Aorta (tissue), 5 donors: ENCODE measurements around the gene CALR. TPM values are rescaled to one million over a fixed set of nuclear protein-coding genes. Genes with fewer than 3 reads are reported as not detected.

Experiments used
- ATAC-seq: fragments of 200-7000 bp; cut with Tn5 transposase; one replicate; pipeline ENCODE4 v1.9.1; 2022; ENCODE audit warnings: moderate library complexity; ENCODE audit not compliant: low FRiP score
- DNase-seq, 2 donors: peaks; one replicate each; pipeline ENCODE4 v3.0.0-alpha.2; 2020
- H3K27ac ChIP-seq, 2 donors: one replicate each; pipeline ENCODE4 v1.5.1; 2013; ENCODE audit warnings: low read length in 2 of 2, mild to moderate bottlenecking in 2 of 2, moderate library complexity in 2 of 2, control low read depth in 1 of 2, inconsistent platforms in 1 of 2, low read depth in 1 of 2
- H3K27me3 ChIP-seq, 2 donors: one replicate each; pipeline ENCODE4 v1.6.1; 2013; ENCODE audit warnings: control low read depth in 1 of 2, low read length in 1 of 2, mild to moderate bottlenecking in 1 of 2, moderate library complexity in 1 of 2; ENCODE audit not compliant: insufficient read depth in 2 of 2, control insufficient read depth in 1 of 2
- H3K36me3 ChIP-seq, 2 donors: one replicate each; pipeline ENCODE4 v1.6.1; 2013; ENCODE audit warnings: control low read depth in 1 of 2, low read length in 1 of 2, mild to moderate bottlenecking in 1 of 2; ENCODE audit not compliant: insufficient read depth in 2 of 2, control insufficient read depth in 1 of 2
- H3K4me1 ChIP-seq, 2 donors: one replicate each; pipeline ENCODE4 v1.6.1; 2013; ENCODE audit warnings: low read length in 2 of 2, control low read depth in 1 of 2, mild to moderate bottlenecking in 1 of 2, moderate library complexity in 1 of 2; ENCODE audit not compliant: insufficient read depth in 2 of 2, control insufficient read depth in 1 of 2
- H3K4me3 ChIP-seq, 2 donors: one replicate each; pipeline ENCODE4 v1.5.1; 2013; ENCODE audit warnings: low read length in 2 of 2, control low read depth in 1 of 2, mild to moderate bottlenecking in 1 of 2
- H3K9me3 ChIP-seq: one replicate; pipeline ENCODE4 v1.6.1; 2013; ENCODE audit warnings: mild to moderate bottlenecking, low read length; ENCODE audit not compliant: control insufficient read depth
- WGBS, 2 donors: extraction: QIAGEN DNeasy Blood & Tissue Kit; methylation state at CpG; one replicate each; pipeline ENCODE4 v1.1.7; 2013; 5-methylcytosine and 5-hydroxymethylcytosine counted together
- intact Hi-C, 2 donors: fragments of 100-400 bp; cut with DNase I; formaldehyde crosslinking; loops; one replicate each; pipeline versions ENCODE4 v1.14.2 to v1.15.0; 2022
- polyA plus RNA-seq, 2 donors: library from polyadenylated mRNA; stranded (reverse); fragments of 200-250 nt; gene quantifications; one replicate each; pipeline ENCODE4 v1.2.3, GENCODE V29; 2013
- total RNA-seq, 2 donors: library from RNA; stranded (reverse); fragmentation: NEBNext Ultra II Directional; extraction: Animal tissue kit (Norgen Biotek cat#: 25700); gene quantifications; one replicate each; pipeline ENCODE4 v1.2.1, GENCODE V29; 2021
- donor health status: healthy with polysubstance abuse.
- donor health status: Bipolar disorder and iron deficiency.
- donor health status: DM: no; HTN: no; CAD: no.
- donor health status: DM: no; HTN: no; CAD: no.
- donor health status: DM: yes; HTN: yes; CAD: no.

Gene CALR
- total and polyA plus RNA-seq, 4 donors: 232 to 778 (median 472) TPM

DNA sequence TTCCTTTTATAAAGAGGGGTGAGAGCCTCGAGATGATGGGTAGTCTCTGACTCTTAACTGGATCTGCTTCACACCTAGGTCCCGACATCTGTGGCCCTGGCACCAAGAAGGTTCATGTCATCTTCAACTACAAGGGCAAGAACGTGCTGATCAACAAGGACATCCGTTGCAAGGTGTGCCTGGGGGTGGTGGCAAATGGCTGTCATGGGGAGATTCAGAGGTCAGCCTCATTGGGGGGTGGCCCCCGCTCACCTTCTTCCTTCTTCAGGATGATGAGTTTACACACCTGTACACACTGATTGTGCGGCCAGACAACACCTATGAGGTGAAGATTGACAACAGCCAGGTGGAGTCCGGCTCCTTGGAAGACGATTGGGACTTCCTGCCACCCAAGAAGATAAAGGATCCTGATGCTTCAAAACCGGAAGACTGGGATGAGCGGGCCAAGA, 1.6 kb downstream of the CALR start:
- Histone ChIP-seq H3K4me3 (no peak overlapping the region), H3K27ac (no peak overlapping the region), H3K9me3 (no peaks in the 10 kb centered on the region), H3K27me3 (no peaks in the 10 kb centered on the region), H3K36me3 (peaks cover 8% of the 10 kb centered on the region in 2 donors), H3K4me1 (no peaks in the 10 kb centered on the region)
- intact Hi-C loops: no loop called here
- ATAC-seq: no peak
- no peak for DNase-seq
- 59 to 64% methylated on average over 10 of the region's 10 CpGs for WGBS, 2 donors

DNA sequence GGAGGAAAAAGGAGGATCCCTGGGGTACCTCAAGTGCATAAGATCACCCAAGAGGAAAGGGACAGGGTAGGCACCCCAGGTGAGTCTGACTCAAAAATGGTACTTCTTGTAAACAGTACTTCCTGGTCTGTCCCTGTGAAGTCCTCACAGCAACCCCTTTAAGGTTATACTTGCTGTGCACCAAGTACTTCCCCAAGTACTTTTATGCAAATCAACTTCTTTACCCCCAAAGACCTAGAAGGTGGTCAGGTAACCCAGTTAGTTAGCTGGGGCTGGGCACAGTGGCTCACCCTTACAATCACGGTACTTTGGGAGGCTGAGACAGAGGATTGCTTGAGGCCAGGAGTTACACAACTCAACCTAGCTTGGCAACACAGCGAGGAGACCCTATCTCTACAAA, 2.5 kb downstream of the CALR start:
- WGBS, 2 donors: 57 to 77% methylated on average over 2 of the region's 2 CpGs
- H3K9me3 ChIP-seq: no peaks in the 10 kb centered on the region
- intact Hi-C loops: no loop called here
- H3K36me3 ChIP-seq: peaks cover 8% of the 10 kb centered on the region in 2 donors
- H3K27me3 ChIP-seq: no peaks in the 10 kb centered on the region
- no peak for ATAC-seq
- no peak for DNase-seq
- no peak overlapping the region for H3K4me3 ChIP-seq
- no peak overlapping the region for H3K27ac ChIP-seq
- H3K4me1 ChIP-seq: no peaks in the 10 kb centered on the region

DNA sequence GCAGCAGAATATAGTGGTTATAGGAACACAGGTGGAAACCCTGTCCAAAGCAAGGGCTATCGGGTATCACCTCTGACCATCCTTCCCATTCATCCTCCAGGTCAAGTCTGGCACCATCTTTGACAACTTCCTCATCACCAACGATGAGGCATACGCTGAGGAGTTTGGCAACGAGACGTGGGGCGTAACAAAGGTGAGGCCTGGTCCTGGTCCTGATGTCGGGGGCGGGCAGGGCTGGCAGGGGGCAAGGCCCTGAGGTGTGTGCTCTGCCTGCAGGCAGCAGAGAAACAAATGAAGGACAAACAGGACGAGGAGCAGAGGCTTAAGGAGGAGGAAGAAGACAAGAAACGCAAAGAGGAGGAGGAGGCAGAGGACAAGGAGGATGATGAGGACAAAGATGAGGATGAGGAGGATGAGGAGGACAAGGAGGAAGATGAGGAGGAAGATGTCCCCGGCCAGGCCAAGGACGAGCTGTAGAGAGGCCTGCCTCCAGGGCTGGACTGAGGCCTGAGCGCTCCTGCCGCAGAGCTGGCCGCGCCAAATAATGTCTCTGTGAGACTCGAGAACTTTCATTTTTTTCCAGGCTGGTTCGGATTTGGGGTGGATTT, 5.1 kb downstream of the CALR start:
- intact Hi-C loops: no loop called here
- ATAC-seq (no peak), DNase-seq (no peak)
- Histone ChIP-seq H3K36me3 (peaks cover 8 to 12% of the 10 kb centered on the region in 2 donors), H3K9me3 (no peaks in the 10 kb centered on the region), H3K4me3 (no peak overlapping the region), H3K27ac (no peak overlapping the region), H3K4me1 (no peaks in the 10 kb centered on the region), H3K27me3 (no peaks in the 10 kb centered on the region)
- WGBS, 2 donors: 72 to 77% methylated on average over 18 of the region's 18 CpGs

DNA sequence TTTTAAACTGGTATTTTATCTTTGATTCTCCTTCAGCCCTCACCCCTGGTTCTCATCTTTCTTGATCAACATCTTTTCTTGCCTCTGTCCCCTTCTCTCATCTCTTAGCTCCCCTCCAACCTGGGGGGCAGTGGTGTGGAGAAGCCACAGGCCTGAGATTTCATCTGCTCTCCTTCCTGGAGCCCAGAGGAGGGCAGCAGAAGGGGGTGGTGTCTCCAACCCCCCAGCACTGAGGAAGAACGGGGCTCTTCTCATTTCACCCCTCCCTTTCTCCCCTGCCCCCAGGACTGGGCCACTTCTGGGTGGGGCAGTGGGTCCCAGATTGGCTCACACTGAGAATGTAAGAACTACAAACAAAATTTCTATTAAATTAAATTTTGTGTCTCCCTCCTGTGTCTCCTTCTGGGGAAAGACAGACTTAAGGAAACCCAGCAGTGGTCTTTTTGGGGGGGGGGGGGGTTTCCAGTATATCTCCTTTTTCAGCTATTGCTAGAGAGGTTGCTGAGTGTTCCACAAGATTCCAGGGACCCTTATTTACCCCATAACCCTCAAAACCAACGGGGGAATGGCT, 5.8 kb downstream of the CALR start:
- DNase-seq: no peak
- Histone ChIP-seq H3K4me1 (no peaks in the 10 kb centered on the region), H3K27ac (no peak overlapping the region), H3K27me3 (no peaks in the 10 kb centered on the region), H3K36me3 (peaks cover 8 to 15% of the 10 kb centered on the region in 2 donors), H3K9me3 (no peaks in the 10 kb centered on the region), H3K4me3 (no peak overlapping the region)
- intact Hi-C loops: no loop called here
- whole genome bisulfite sequencing, 2 donors: 70 to 71% methylated on average over 2 of the region's 2 CpGs
- ATAC-seq: no peak

DNA sequence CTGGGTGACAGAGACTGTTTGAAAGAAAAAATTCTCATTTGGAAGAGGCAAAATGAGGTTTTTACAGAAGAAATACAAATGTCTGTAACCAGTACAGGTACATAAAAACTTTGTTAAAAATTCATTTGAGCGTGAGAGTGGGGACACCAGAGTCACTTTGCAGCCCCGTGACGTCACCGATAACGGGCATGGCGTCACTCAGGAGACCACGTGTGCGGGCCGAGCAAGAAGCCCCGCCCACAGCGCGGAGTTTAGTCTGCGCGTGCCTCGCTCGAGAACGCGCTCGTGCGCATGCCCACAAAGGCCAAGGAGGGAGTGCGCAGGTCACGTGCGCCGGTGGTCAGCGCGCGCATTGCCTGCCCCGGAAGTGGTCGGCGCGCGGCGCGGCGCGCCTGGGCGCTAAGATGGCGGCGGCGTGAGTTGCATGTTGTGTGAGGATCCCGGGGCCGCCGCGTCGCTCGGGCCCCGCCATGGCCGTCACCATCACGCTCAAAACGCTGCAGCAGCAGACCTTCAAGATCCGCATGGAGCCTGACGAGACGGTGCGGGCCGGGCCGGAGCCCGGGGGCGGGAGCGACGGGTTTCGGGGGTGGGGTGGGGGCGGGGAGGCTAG, 7.2 kb downstream of the CALR start, which contains the start of gene RAD23A:
TSS of gene RAD23A (plus strand) at position 384 of the 613 bp plus-strand sequence. CDS start at position 471, 87 bp downstream.
- 1% methylated on average over 59 to 62 of the region's 62 CpGs for whole genome bisulfite sequencing, 2 donors
- H3K27me3 ChIP-seq: no peaks in the 10 kb centered on the region
- H3K4me1 ChIP-seq: no peaks in the 10 kb centered on the region
- DNase-seq: peak; percentile 98 to 100
- peaks cover 5 to 17% of the 10 kb centered on the region in 2 donors for H3K36me3 ChIP-seq
- ATAC-seq: peak; percentile 97
- intact Hi-C loops: no loop called here
- H3K9me3 ChIP-seq: no peaks in the 10 kb centered on the region
- peak within 1 kb of the TSS; percentile 68 to 73 for H3K27ac ChIP-seq
- peak within 1 kb of the TSS; percentile 80 to 91 for H3K4me3 ChIP-seq

DNA sequence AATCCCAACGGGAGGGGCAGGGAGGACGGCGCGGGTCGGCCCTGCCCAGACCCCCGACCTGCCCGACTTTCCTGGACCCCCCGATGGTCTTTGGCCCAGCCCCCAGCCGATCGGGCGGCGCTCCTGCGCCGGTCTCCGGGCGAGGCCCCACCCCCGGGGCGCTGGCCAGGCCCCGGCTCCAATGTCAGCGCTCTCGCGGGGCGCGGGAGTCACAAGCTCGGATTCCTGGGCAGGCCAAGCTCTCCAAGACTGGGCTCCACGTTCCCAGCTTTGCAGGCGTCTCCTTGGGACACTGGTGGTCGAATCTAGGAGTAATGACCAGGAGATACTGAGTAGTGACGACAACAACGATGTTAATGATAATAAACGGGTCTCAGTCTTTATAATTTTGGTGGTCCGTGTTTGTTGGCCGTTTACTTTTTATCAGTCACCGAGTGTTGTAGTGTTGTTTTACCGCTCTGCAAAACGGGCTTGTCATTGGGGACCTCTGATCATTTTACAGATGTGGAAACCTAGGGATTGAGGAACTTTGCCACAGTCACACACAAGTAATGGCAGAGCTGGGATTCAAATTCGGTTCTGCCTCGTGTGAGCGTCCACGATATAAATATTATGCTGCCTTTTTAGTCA, 7.8 kb downstream of the CALR start:
- intact Hi-C loops: no loop called here
- DNase-seq (peak; percentile 84 to 92), ATAC-seq (peak; percentile 79)
- Histone ChIP-seq H3K27me3 (no peaks in the 10 kb centered on the region), H3K4me3 (peak overlapping the region; percentile 80 to 91), H3K4me1 (no peaks in the 10 kb centered on the region), H3K9me3 (no peaks in the 10 kb centered on the region), H3K36me3 (peaks cover 3 to 17% of the 10 kb centered on the region in 2 donors), H3K27ac (peak overlapping the region; percentile 68)
- WGBS, 2 donors: 0% methylated on average over 36 to 40 of the region's 40 CpGs

DNA sequence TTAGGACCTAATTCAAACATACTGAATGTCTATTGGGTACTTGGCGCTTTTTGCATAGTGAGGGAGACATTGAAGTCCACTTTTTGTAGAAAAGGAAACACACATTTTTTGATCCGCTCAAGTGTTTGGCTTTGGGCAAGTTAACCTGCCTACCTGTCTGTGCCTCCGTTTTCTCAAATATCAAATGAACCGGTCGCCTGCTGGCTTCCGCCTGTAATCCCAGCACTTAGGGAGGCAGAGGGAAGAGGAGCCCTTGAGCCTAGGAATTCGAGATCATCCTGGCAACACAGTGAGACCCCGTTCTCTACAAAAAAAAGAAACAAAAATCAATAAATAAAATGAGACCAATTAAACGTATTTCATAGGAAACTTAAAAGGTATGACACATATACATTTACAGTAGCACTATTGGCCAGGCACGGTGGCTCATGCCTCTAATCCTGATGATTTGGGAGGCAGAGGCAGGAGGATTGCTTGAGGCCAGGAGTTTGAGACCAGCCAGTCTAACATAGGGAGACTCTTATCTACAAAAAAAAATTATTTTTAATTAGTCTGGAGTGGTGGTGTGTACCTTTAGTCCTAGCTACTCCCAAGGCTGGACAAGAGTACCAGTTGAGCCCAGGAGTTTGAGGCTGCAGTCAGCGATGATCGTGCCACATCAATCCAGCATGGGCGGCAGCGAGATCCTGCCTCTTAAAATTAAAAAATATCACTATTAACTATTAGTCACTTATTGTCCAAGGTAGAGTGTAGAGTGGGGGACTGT, 8.5 kb downstream of the CALR start:
- intact Hi-C loops: no loop called here
- peaks cover 3 to 15% of the 10 kb centered on the region in 2 donors for H3K36me3 ChIP-seq
- H3K27me3 ChIP-seq: no peaks in the 10 kb centered on the region
- ATAC-seq (no peak), DNase-seq (no peak)
- H3K4me1 ChIP-seq: no peaks in the 10 kb centered on the region
- H3K4me3 ChIP-seq: peak overlapping the region in 1 of 2 donors; percentile 80
- no peak overlapping the region for H3K27ac ChIP-seq
- H3K9me3 ChIP-seq: no peaks in the 10 kb centered on the region
- whole genome bisulfite sequencing, 2 donors: 52 to 56% methylated on average over 14 of the region's 14 CpGs
